Stimulated activated CD4-positive, alpha-beta T cell treated with anti-CD3 and anti-CD28 coated beads, Interleukin-1b, Interleukin-23, amount 100 ng/mL, for 1 hour (primary cell): ENCODE measurements around the gene CSAD.

Experiments used
- DNase-seq, 2 donors: peaks; one replicate each; pipeline ENCODE4 v3.0.0-alpha.2; 2020; ENCODE audit warnings: low read depth in 2 of 2

The CSAD gene

DNA sequence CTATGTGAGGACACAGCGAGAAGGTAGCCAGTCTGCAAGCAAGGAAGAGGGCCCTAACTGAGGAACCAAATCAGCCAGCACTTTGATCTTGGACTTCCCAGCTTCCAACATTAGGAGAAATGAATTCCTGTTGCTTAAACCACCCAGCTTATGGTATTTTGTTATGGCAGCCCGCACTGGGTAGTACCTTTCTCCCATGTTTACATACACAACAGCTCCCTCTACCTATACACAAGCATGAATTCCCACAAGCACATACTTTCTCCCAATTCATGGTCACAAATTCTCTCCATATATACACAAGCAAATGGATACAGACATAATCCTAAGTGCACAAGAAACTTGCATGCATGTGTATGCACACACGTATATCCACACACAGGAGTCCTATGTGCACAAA is 19.0 kb upstream of the CSAD start:
- DNase-seq = no peak

- no peak for DNase-seq
Measured at GRCh38 chr12:53198486-53199110, 17.9 kb upstream of the CSAD start.

- DNase-seq = no peak
Measured at GRCh38 chr12:53197011-53197640, 16.4 kb upstream of the CSAD start.

- DNase-seq = no peak
Measured at GRCh38 chr12:53196486-53196885, 15.8 kb upstream of the CSAD start.

GRCh38 chr12:53195516-53196420 is 15.0 kb upstream of the CSAD start:
- no peak for DNase-seq

GRCh38 chr12:53194973-53195372 is 14.2 kb upstream of the CSAD start:
- no peak for DNase-seq

DNA sequence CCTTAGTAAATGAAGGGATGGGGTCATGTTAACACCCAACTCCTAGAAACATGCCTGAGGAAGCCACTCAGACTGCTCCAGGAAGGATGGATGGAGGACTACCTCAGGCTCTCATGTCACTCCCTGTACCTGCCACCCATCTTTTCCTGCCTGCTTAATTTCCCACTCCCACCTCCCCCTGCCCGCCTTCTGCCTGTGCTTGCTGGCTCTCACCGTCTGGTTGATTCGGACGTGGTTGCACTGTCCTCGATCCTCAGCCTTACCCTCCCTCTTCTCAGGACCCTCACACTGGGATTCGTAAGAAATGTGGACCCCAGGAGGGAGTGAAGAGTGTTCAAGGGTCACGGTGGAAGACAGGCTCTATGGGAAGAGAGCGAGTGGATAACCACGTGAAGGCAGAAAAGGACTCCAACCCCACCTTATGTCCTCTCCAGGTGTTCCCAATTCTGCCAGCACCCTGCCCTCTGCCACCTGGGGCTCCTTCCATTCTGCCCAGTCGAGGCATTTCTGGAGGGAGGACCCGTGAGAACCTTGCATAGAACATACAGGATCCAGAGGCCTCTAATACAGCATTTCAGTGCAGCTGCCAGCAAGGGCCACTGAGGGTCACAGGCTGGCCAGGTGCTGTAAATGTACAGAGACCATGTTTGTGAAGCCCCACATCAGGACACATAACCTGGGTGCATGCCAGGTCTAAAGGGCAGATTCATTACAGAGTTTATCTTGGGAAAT is 13.4 kb upstream of the CSAD start:
- no peak for DNase-seq

- no peak for DNase-seq
Measured at GRCh38 chr12:53193040-53193439, 12.3 kb upstream of the CSAD start.

DNA sequence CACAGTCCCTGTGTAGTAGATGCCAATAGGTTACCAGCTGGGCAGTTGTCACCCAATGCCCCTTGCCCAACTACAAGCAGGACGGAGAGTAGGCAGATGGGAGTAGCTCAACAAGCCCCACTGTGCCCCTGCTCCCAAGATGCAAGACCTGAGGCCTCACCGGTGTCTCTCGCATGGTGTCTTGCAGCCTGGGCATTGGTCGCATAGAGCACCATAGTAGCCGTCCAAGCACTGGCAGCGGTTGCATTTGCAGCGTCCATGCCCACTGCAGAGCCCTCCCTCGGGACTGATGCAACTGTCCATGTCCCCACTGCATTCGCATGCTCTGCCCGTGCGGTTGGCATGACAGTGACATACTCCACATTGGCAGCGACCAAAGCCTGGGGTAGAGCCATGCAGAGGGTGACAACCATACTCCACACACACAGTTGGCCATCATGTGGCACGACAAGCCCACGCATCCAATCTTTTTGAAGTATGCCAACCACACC is 11.9 kb upstream of the CSAD start:
- no peak for DNase-seq

DNA sequence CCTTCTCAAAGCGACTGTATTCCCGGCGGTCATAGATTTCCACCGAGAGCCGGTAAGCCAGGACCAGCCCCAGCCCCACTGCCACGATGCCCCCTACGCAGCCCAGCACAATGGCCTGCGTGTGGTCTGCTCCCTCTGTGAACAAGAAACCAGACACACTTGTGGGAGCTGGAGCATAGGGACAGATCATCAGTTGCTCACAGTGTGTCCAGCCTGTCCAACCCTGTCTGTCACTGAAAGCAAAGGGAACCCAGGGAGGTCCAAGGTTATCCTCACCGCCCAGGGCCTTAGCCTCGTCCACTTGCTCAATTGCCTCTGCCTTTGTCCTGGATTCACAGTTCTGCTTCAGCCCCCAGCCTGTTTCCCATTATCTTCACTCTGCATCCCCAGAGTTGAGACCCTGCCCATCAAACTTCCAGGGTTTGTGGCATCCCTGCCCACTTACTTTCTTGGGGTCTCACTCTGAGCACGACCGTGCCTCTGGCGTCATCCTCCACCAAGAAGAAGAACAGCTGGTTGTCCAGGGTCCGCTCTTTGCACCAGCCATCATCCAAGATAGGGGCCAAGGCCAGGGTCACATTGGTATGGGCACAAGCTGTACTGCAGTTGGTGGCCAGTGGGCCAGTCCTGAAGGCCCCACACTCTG is 11.3 kb upstream of the CSAD start:
- DNase-seq = no peak

GRCh38 chr12:53191096-53191884 is 10.6 kb upstream of the CSAD start:
- no peak for DNase-seq

DNA sequence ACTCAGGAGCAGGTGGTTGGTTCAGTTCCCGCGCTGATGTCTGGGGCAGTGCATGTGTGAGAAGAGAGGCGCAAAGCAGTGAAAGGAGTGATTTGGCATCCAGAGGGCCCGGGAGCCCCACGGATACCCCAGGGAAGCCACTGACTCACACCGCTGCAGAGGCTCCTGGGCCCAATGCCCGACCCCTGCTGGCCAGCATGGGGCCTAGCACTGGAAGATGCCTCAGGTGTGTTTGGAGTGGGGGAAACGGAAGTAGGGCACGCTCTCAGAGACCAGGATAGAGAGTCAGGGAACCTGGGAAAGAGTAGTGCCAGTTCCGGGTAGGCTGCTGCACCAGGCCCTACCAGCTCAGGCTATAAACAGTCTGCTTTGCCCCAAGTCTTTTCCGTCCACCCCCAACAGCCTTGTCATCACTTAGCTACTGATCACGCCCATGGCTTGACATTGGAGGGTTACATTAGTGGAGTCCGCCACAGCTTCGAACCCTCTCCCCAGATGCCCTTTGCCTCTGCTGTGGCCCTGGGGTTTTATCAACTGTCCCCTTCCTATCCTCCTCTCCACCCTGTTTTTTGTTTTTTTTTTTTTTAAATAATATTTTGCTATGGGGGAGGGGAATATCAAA is 9.5 kb upstream of the CSAD start:
- DNase-seq = peak in 1 of 2 donors; percentile 20

DNA sequence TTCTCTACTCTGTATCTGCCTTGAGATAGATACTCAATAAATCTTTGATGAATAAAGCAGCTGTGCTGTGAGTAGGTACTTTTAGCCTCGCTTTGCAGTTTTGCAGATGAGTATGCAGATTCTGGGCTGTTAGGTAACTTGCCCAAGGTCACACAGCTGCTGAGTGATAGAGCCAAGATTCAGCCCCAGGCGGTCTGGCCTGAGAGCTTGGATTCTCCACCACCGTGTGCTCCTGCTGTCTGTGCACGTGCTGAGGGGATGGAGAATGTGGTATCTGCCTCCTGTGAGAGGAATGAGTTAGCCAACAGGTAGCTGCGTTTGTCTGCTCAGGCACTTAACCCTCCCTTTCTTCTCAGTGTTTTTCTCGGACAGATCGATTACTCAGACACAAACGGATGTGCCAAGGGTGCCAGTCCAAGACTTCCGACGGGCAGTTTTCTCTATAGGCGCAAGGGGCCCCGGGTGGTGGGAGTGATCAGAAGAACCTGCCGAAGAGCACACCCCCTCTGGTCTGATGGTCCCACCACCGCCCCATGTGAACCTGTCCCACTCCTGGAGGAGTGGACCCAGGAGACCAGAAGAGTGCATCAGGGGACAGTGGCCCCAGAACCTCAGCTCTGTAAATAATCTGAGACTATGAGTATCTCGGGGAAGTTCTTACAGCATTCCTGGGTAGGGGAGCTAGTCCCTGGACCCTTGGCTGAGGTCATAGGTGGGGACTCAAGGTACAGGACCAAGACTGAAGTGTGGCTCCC is 6.6 kb upstream of the CSAD start:
- DNase-seq = no peak

GRCh38 chr12:53186745-53187144 is 6.0 kb upstream of the CSAD start:
- no peak for DNase-seq

- no peak for DNase-seq
Measured at GRCh38 chr12:53185582-53186153, 4.9 kb upstream of the CSAD start.

- DNase-seq = no peak
Measured at GRCh38 chr12:53184828-53185227, 4.1 kb upstream of the CSAD start.

DNA sequence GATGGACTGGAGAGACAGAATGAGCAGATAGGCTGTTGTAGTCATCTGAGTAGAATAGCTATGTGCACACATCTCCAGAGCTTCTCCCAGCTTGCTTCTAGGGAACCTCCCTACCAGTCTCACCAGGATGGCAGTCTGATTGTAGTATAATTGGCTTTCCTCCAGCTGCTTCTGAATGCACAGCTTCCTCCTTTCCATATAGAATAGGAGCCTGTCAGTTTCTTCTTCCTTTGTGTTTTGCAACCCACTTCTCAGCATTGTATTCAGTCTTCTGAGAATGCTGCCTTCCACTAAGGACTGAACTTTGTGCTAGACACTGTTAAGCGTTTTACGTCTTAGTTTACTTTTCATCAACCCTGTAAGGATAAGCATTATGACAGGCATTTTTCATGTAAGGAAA is 2.2 kb upstream of the CSAD start:
- DNase-seq = no peak

DNA sequence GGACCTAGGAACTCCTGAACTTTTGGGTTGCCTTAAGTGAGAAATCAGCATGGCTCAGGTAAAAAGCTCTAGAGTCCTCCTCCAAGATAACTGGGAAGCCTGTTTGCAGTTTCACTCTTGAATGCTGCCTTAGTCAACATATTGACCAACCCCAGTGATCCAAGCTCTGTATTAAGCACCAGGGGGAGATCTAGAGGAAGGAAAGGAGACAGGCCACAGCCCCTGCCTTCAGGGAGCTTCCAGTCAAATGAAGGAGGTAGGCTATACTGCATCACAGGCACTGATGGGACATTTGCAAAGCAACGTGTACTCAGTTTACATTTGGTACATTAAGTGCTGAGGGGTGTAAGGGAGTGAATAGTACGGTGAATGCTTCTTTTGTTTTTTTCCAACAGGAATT is 1.2 kb upstream of the CSAD start:
- DNase-seq = no peak
